Measurements from ENCODE around the gene ZNF407.

DNA sequence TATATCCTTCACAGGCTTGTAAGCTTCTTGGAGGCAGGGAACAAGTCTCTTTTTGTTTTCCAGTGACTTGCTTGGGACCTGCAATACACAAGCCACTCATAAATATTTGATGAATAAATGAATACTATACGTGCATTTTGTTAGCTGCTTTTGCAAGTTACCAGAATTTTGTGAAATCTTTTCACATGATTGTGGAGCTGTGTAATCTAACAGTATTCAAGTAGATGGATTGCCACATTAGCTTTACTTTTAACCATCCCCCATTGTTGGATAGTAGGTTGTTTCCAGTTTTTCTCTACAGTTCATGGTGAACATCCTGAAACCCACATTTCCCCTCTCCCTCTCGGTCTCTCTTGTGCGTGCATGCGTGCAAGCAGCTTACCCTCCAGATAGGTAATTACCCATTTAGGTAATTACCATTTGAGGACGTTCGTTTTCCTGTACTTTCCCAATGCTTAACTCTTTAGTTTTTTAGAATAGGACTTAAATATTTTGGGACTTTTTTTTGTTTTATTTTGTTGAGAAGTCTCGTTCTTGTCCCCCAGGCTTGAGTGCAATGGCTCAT lies 12.5 kb downstream of the ZNF407 start:
- TF ChIP-seq, protein P1, sequence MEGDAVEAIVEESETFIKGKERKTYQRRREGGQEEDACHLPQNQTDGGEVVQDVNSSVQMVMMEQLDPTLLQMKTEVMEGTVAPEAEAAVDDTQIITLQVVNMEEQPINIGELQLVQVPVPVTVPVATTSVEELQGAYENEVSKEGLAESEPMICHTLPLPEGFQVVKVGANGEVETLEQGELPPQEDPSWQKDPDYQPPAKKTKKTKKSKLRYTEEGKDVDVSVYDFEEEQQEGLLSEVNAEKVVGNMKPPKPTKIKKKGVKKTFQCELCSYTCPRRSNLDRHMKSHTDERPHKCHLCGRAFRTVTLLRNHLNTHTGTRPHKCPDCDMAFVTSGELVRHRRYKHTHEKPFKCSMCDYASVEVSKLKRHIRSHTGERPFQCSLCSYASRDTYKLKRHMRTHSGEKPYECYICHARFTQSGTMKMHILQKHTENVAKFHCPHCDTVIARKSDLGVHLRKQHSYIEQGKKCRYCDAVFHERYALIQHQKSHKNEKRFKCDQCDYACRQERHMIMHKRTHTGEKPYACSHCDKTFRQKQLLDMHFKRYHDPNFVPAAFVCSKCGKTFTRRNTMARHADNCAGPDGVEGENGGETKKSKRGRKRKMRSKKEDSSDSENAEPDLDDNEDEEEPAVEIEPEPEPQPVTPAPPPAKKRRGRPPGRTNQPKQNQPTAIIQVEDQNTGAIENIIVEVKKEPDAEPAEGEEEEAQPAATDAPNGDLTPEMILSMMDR (tag by site-specific recombination; IDR thresholded peaks at IDR 0.05) = no peak
- TF ChIP-seq HOXC10 (CRISPR knock-in tag; IDR thresholded peaks at IDR 0.05) (no peak), ZNF248 (tag by site-specific recombination; IDR thresholded peaks at IDR 0.05) (no peak), ZBTB21 (tag by site-specific recombination; IDR thresholded peaks at IDR 0.05) (no peak), MYNN (tag by site-specific recombination; IDR thresholded peaks at IDR 0.05; ENCODE audit: borderline replicate concordance) (no peak)
- TF ChIP-seq, protein P2, sequence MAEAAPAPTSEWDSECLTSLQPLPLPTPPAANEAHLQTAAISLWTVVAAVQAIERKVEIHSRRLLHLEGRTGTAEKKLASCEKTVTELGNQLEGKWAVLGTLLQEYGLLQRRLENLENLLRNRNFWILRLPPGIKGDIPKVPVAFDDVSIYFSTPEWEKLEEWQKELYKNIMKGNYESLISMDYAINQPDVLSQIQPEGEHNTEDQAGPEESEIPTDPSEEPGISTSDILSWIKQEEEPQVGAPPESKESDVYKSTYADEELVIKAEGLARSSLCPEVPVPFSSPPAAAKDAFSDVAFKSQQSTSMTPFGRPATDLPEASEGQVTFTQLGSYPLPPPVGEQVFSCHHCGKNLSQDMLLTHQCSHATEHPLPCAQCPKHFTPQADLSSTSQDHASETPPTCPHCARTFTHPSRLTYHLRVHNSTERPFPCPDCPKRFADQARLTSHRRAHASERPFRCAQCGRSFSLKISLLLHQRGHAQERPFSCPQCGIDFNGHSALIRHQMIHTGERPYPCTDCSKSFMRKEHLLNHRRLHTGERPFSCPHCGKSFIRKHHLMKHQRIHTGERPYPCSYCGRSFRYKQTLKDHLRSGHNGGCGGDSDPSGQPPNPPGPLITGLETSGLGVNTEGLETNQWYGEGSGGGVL (tag by site-specific recombination; IDR thresholded peaks at IDR 0.05) = no peak

Data from HEK293 (cell line).